Mesendoderm (in vitro differentiated cells): ENCODE measurements around the gene KLHL8.

Source experiments
- DNase-seq: peaks from one replicate; pipeline ENCODE4 v3.0.0; 2013
- H2AK5ac ChIP-seq: 2 replicates; pipeline ENCODE4 v1.6.1; 2013; ENCODE audit warnings: low read length, inconsistent platforms
- H2BK120ac ChIP-seq: 2 replicates; pipeline ENCODE4 v1.6.1; 2013; ENCODE audit warnings: low read depth, mild to moderate bottlenecking, low read length, moderate library complexity, mixed read lengths
- H2BK15ac ChIP-seq: replicated peaks from 2 replicates; pipeline ENCODE4 v1.6.1; 2013; ENCODE audit warnings: low read depth, mild to moderate bottlenecking, moderate library complexity
- H2BK5ac ChIP-seq: 2 replicates; pipeline ENCODE4 v1.6.1; 2013; ENCODE audit warnings: low read length, inconsistent platforms
- H3K18ac ChIP-seq: 2 replicates; pipeline ENCODE4 v1.6.1; 2013; ENCODE audit warnings: mild to moderate bottlenecking, low read length, mixed read lengths
- H3K23ac ChIP-seq: one replicate; pipeline ENCODE4 v1.6.1; 2013; ENCODE audit warnings: low read length
- H3K27ac ChIP-seq: 2 replicates; pipeline ENCODE4 v1.5.1; 2013; ENCODE audit warnings: low read depth, mild to moderate bottlenecking, inconsistent platforms, low read length, moderate library complexity
- H3K27me3 ChIP-seq: 2 replicates; pipeline ENCODE4 v1.6.1; 2013; ENCODE audit warnings: low read length, control low read depth, mild to moderate bottlenecking, inconsistent platforms; ENCODE audit not compliant: insufficient read depth, poor library complexity
- H3K36me3 ChIP-seq: 2 replicates; pipeline ENCODE4 v1.6.1; 2013; ENCODE audit warnings: low read length, inconsistent platforms; ENCODE audit not compliant: control insufficient read depth, insufficient read depth
- H3K4ac ChIP-seq: one replicate; pipeline ENCODE4 v1.6.1; 2013; ENCODE audit warnings: low read depth, mild to moderate bottlenecking, low read length, moderate library complexity
- H3K4me1 ChIP-seq: 2 replicates; pipeline ENCODE4 v1.6.1; 2013; ENCODE audit warnings: low read depth, low read length, inconsistent platforms; ENCODE audit not compliant: control insufficient read depth
- H3K4me2 ChIP-seq: 2 replicates; pipeline ENCODE4 v1.6.1; 2013; ENCODE audit warnings: low read length
- H3K4me3 ChIP-seq: 2 replicates; pipeline ENCODE4 v1.5.1; 2013; ENCODE audit warnings: mild to moderate bottlenecking, low read length
- H3K56ac ChIP-seq: one replicate; pipeline ENCODE4 v1.6.1; 2013; ENCODE audit warnings: low read length
- H3K79me1 ChIP-seq: 2 replicates; pipeline ENCODE4 v1.6.1; 2013; ENCODE audit warnings: low read length, inconsistent platforms
- H3K79me2 ChIP-seq: 2 replicates; pipeline ENCODE4 v1.6.1; 2013; ENCODE audit warnings: mild to moderate bottlenecking, low read length; ENCODE audit not compliant: control insufficient read depth, insufficient read depth
- H3K9ac ChIP-seq: 2 replicates; pipeline ENCODE4 v1.6.1; 2013; ENCODE audit warnings: low read length, inconsistent platforms
- H4K5ac ChIP-seq: one replicate; pipeline ENCODE4 v1.6.1; 2013; ENCODE audit warnings: low read length
- H4K8ac ChIP-seq: one replicate; pipeline ENCODE4 v1.6.1; 2013; ENCODE audit warnings: low read depth, mild to moderate bottlenecking, control low read depth, low read length, moderate library complexity
- WGBS: extraction: QIAGEN DNeasy Blood & Tissue Kit; methylation state at CpG from one replicate; pipeline ENCODE4 v1.1.7; 2013; ENCODE audit warnings: low lambda C conversion rate, missing lambda C conversion rate; ENCODE audit not compliant: insufficient coverage; ENCODE audit errors: extremely low coverage; 5-methylcytosine and 5-hydroxymethylcytosine counted together

KLHL8 gene

DNA sequence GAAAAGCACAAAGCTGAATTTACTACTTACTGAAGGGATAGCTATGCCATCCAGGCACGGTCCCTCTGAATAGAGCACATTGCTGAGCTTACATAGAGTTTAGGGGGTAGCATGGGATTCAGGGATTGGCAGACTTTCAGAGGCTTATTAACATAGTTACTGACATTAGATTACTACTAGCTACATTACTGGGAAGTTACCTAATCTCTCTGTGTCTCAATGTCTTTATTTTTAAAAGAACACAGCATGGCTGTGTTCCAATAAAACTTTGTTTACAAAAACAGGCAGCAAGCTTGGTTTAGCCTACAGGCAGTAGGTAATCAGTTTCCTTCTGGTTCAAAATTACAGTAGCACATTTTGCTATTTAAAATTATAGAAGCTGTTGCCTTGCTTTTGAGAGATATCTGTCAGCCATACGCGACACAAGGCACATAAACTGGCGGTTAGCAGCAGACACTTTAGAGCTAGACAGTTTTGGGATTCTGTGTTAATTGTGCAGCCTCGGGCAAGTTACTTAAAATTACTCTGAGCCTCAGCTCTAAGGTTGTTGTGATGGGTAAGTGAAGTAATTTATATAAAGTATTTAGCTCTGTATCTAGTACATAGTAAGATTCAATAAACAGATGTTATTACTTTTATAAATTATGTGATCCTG lies 6.9 kb downstream of the KLHL8 start:
- no CpG with 5 or more reads among the region's 5 CpGs for WGBS
- H2BK5ac ChIP-seq = no peak overlapping the region
- H3K79me2 ChIP-seq = no peaks in the 10 kb centered on the region
- no peak overlapping the region for H2BK15ac ChIP-seq
- no peak overlapping the region for H3K56ac ChIP-seq
- H3K4ac ChIP-seq = no peak overlapping the region
- H2AK5ac ChIP-seq = no peak overlapping the region
- H3K4me3 ChIP-seq = no peak overlapping the region
- no peak overlapping the region for H3K27ac ChIP-seq
- no peak overlapping the region for H3K18ac ChIP-seq
- H3K36me3 ChIP-seq = no peaks in the 10 kb centered on the region
- H3K23ac ChIP-seq = no peak overlapping the region
- no peak overlapping the region for H3K9ac ChIP-seq
- H3K79me1 ChIP-seq = no peaks in the 10 kb centered on the region
- no peaks in the 10 kb centered on the region for H3K4me1 ChIP-seq
- no peak overlapping the region for H4K5ac ChIP-seq
- no peaks in the 10 kb centered on the region for H3K27me3 ChIP-seq
- H2BK120ac ChIP-seq = no peak overlapping the region
- DNase-seq = no peak
- H4K8ac ChIP-seq = no peak overlapping the region
- H3K4me2 ChIP-seq = no peak overlapping the region

DNA sequence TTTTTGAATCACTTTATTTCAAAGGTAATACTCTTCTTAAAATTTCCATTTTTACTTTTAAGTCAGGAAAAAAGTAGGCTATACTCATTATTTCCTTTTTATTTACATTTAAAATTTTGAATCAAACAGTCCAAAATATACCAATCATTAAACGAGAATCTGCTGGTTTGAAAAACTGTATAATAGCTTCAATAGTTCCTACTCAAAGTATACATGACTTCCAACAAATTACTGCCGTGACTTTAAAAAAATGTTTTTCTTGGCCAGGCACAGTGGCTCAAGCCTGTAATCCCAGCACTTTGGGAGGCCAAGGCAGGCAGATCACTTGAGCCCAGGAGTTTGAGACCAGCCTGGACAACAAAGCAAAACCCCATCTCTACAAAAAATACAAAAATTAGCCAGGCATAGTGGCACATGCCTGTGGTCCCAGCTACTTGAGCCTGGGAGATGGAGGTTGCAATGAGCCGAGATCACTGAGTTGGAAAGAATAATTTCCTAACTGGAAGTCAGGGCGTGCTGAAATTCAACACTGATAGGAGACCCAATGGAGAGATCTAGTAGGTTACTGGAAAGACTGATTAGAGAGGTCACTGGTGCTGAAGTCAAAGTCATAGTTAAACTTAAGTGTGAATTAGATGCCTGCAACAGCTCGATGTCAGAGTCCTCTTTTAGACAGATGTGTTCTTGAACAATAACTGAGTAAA lies 9.0 kb downstream of the KLHL8 start:
- Histone ChIP-seq H3K23ac (no peak overlapping the region), H2BK120ac (no peak overlapping the region), H3K4ac (no peak overlapping the region), H3K4me2 (no peak overlapping the region), H3K9ac (no peak overlapping the region), H3K27me3 (no peaks in the 10 kb centered on the region), H3K4me1 (no peaks in the 10 kb centered on the region), H3K27ac (no peak overlapping the region), H3K18ac (no peak overlapping the region), H3K56ac (no peak overlapping the region), H2AK5ac (no peak overlapping the region), H4K8ac (no peak overlapping the region), H3K79me1 (peaks cover 3% of the 10 kb centered on the region), H2BK15ac (no peak overlapping the region), H3K4me3 (no peak overlapping the region), H4K5ac (no peak overlapping the region), H3K36me3 (no peaks in the 10 kb centered on the region), H3K79me2 (no peaks in the 10 kb centered on the region), H2BK5ac (no peak overlapping the region)
- no CpG with 5 or more reads among the region's 5 CpGs for WGBS
- no peak for DNase-seq

DNA sequence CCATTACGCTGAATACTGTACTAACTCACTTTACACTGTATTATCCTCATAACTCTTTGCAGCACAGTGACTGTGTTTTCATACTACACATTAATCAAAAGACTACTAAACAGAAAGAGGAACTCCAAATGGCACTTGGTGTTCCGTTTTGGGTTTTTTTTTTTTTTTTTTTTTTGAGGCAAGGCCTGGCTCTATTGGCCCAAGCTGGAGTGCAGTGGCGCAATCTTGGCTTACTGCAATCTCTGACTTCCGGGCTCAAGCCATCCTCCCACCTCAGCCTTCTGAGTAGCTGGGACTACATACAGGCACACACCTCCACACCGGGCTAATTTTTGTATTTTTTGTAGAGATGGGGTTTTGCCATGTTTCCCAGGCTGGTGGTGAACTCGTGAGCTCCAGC lies 10.7 kb downstream of the KLHL8 start:
- H4K8ac ChIP-seq = no peak overlapping the region

DNA sequence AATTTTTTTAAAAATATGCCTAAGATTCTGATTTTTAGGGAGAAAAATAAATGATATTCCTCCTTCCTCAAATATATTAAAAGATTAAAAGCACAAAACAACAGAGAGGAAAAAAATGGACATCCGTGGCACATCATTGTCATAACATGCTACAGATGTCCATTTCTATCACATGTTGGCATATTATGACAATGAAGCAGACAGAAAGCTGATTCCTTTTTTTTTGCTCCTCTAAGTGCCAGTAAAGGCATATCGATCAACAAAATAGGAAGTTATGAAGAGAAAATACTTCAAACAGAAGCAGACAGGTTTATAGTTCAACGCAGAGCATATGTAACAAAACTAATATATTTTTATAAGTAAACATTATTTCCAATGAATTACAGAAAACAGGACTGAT lies 11.2 kb downstream of the KLHL8 start:
- H3K27me3 ChIP-seq = no peaks in the 10 kb centered on the region
- H3K79me1 ChIP-seq = peaks cover 3% of the 10 kb centered on the region
- no peak overlapping the region for H3K9ac ChIP-seq
- H3K4me1 ChIP-seq = no peaks in the 10 kb centered on the region
- no peak overlapping the region for H3K27ac ChIP-seq
- no peak overlapping the region for H3K4me3 ChIP-seq
- H4K8ac ChIP-seq = no peak overlapping the region
- H4K5ac ChIP-seq = no peak overlapping the region
- H2BK5ac ChIP-seq = no peak overlapping the region
- H2BK15ac ChIP-seq = no peak overlapping the region
- H3K18ac ChIP-seq = no peak overlapping the region
- no peaks in the 10 kb centered on the region for H3K79me2 ChIP-seq
- no peak overlapping the region for H2BK120ac ChIP-seq
- H3K4ac ChIP-seq = no peak overlapping the region
- DNase-seq = no peak
- H3K23ac ChIP-seq = no peak overlapping the region
- WGBS = no CpG with 5 or more reads among the region's 3 CpGs
- no peak overlapping the region for H3K56ac ChIP-seq
- H3K36me3 ChIP-seq = no peaks in the 10 kb centered on the region
- no peak overlapping the region for H3K4me2 ChIP-seq
- no peak overlapping the region for H2AK5ac ChIP-seq

More for the DNA sequence above, 10.7 kb downstream of the KLHL8 start:
- WGBS = no CpG with 5 or more reads among the region's 6 CpGs
- no peak overlapping the region for H3K27ac ChIP-seq
- DNase-seq = no peak
- H3K27me3 ChIP-seq = no peaks in the 10 kb centered on the region
- H3K18ac ChIP-seq = no peak overlapping the region
- H3K4me1 ChIP-seq = no peaks in the 10 kb centered on the region
- H2BK120ac ChIP-seq = no peak overlapping the region
- no peak overlapping the region for H3K4me3 ChIP-seq
- H4K5ac ChIP-seq = no peak overlapping the region
- H2AK5ac ChIP-seq = no peak overlapping the region
- no peak overlapping the region for H3K23ac ChIP-seq
- H3K79me2 ChIP-seq = no peaks in the 10 kb centered on the region
- no peak overlapping the region for H3K4ac ChIP-seq
- no peak overlapping the region for H2BK15ac ChIP-seq
- no peak overlapping the region for H3K56ac ChIP-seq
- no peak overlapping the region for H3K4me2 ChIP-seq
- H2BK5ac ChIP-seq = no peak overlapping the region
- no peaks in the 10 kb centered on the region for H3K36me3 ChIP-seq
- no peak overlapping the region for H3K9ac ChIP-seq
- peaks cover 3% of the 10 kb centered on the region for H3K79me1 ChIP-seq

DNA sequence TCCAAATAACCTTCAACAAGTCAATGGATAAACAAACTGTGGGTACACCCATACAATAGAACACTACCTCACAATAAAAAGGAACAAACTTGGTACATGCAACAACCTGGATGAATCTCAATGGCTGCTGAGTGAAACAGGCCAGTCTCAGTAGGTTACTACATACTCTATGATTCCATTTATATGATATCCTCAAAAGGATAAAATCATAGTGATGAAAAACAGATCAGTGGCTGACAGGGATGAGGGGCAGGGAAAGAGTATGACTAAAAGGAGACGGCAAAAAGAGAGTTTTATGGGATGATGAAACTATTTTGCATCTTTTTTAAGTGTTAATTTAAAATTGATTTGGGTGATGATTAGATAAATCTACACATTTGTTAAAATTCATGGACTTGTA lies 15.9 kb downstream of the KLHL8 start:
- Histone ChIP-seq H4K8ac (no peak overlapping the region), H4K5ac (no peak overlapping the region), H3K9ac (no peak overlapping the region), H3K4me2 (no peak overlapping the region), H3K79me2 (no peaks in the 10 kb centered on the region), H2BK15ac (no peak overlapping the region), H3K23ac (no peak overlapping the region), H3K4me3 (no peak overlapping the region), H3K27me3 (no peaks in the 10 kb centered on the region), H2BK5ac (no peak overlapping the region), H3K4me1 (no peaks in the 10 kb centered on the region), H3K36me3 (no peaks in the 10 kb centered on the region), H3K79me1 (peaks cover 3% of the 10 kb centered on the region), H3K27ac (no peak overlapping the region), H3K4ac (no peak overlapping the region), H2BK120ac (no peak overlapping the region), H3K18ac (no peak overlapping the region), H2AK5ac (no peak overlapping the region), H3K56ac (no peak overlapping the region)
- WGBS = 100% methylated on average over 1 of the region's 1 CpG
- DNase-seq = no peak
